ENCODE results near the gene RYR2.

DNA sequence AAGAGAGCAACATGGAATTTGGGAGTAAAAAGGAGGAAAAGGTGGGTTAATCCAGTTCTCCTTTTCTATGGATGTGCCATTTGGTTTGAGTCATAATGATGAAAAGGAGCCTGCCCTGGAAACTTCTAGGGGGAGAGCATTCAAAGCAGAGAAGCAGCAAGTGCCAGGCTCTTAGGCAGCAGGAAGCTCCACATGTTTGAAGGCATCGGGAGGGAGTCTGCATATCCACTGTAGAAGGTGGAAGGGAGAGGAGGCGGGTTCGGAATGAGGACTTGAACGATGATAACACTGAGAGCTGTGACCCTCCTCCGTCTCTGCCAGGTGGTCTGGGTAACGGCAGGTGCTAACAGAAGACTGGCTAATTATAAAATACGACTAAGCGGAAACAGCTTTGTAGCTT is 128.2 kb downstream of the RYR2 start:
- TF ChIP-seq POLR2A (IDR thresholded peaks at IDR 0.05; ENCODE audit: control extremely low read depth in 1 of 2, low read depth in 2 of 2, low read length in 2 of 2) (no peak), ASH2L (IDR thresholded peaks at IDR 0.05; ENCODE audit: low read length) (no peak)
